ENCODE results near the gene ARHGDIA. TPM values are rescaled to one million over a fixed set of nuclear protein-coding genes. Genes with fewer than 3 reads are reported as not detected.

ARHGDIA gene
- total RNA-seq, 2 experiments from 2014 or later: 265 to 715 TPM

- no peak for TF ChIP-seq CTCF (conservative IDR thresholded peaks at IDR 0.05; ENCODE audit: low read length)
- no peak for TF ChIP-seq EZH2phosphoT487 (IDR thresholded peaks at IDR 0.05; ENCODE audit: borderline replicate concordance, low read depth, low read length)
- Histone ChIP-seq H3K9me3 (ENCODE audit: low read length) (no peaks in the 10 kb centered on the region), H3K36me3 (ENCODE audit: insufficient read depth, low read length) (peaks cover 61% of the 10 kb centered on the region), H3K79me2 (ENCODE audit: insufficient read depth, low read depth, low read length) (peaks cover 15% of the 10 kb centered on the region; the same call in 1 of the 2 replicates), H4K20me1 (ENCODE audit: insufficient read depth, low read length) (no peaks in the 10 kb centered on the region), H3K9me2 (ENCODE audit: insufficient read depth, low read length) (no peaks in the 10 kb centered on the region), H3K27ac (ENCODE audit: low read depth, low read length, poor library complexity, severe bottlenecking) (no peak overlapping the region), H3K4me2 (ENCODE audit: low read length) (no peak overlapping the region), H2AFZ (ENCODE audit: low read length) (no peak overlapping the region), H3K4me1 (ENCODE audit: insufficient read depth, low read length, poor library complexity, severe bottlenecking) (peaks cover 16% of the 10 kb centered on the region), H3K4me3 (ENCODE audit: low read depth, low read length, poor library complexity, severe bottlenecking) (no peak overlapping the region)
- POLR2A ChIA-PET: interaction anchor here (0.7 kb wide), 1 partner anchor 18 kb away, joined by 5 read pairs; no protein-coding TSS in a partner anchor
- intact Hi-C loops (cut with micrococcal nuclease; ENCODE audit: unreplicated experiment): no loop called here
- DNase-seq (ENCODE audit: low spot score): no peak
- BruUV-seq (replicated peaks): no TSS peak
- CTCF ChIA-PET (ENCODE audit: unreplicated experiment): no interaction called here
Observed at GRCh38 chr17:81898029-81898866, 27.1 kb upstream of the ARHGDIA start.

- no peak overlapping the region for H2AFZ ChIP-seq (ENCODE audit: low read length)
- H3K9me2 ChIP-seq (ENCODE audit: insufficient read depth, low read length): no peaks in the 10 kb centered on the region
- H3K36me3 ChIP-seq (ENCODE audit: insufficient read depth, low read length): peaks cover 61% of the 10 kb centered on the region
- peaks cover 2% of the 10 kb centered on the region; the same call in 1 of the 2 replicates for H4K20me1 ChIP-seq (ENCODE audit: insufficient read depth, low read length)
- POLR2A ChIA-PET: no interaction called here
- intact Hi-C loops (cut with micrococcal nuclease; ENCODE audit: unreplicated experiment): no loop called here
- no peak for DNase-seq (ENCODE audit: low spot score)
- BruUV-seq (replicated peaks): no TSS peak
- no peaks in the 10 kb centered on the region for H3K9me3 ChIP-seq (ENCODE audit: low read length)
- no peak for TF ChIP-seq EZH2phosphoT487 (IDR thresholded peaks at IDR 0.05; ENCODE audit: borderline replicate concordance, low read depth, low read length)
- TF ChIP-seq CTCF (conservative IDR thresholded peaks at IDR 0.05; ENCODE audit: low read length): no peak
- peaks cover 35% of the 10 kb centered on the region for H3K79me2 ChIP-seq (ENCODE audit: insufficient read depth, low read depth, low read length)
- H3K4me3 ChIP-seq (ENCODE audit: low read depth, low read length, poor library complexity, severe bottlenecking): no peak overlapping the region
- no peak overlapping the region for H3K27ac ChIP-seq (ENCODE audit: low read depth, low read length, poor library complexity, severe bottlenecking)
- CTCF ChIA-PET (ENCODE audit: unreplicated experiment): no interaction called here
- H3K4me2 ChIP-seq (ENCODE audit: low read length): no peak overlapping the region
- peaks cover 23% of the 10 kb centered on the region for H3K4me1 ChIP-seq (ENCODE audit: insufficient read depth, low read length, poor library complexity, severe bottlenecking)
Observed at GRCh38 chr17:81895400-81895799, 24.3 kb upstream of the ARHGDIA start.

- peak overlapping the region; percentile 91 for H3K27ac ChIP-seq (ENCODE audit: low read depth, low read length, poor library complexity, severe bottlenecking)
- POLR2A ChIA-PET: interaction anchor here (1.8 kb wide), 1 partner anchor 17 kb away, joined by 4 read pairs; no protein-coding TSS in a partner anchor
- H3K9me3 ChIP-seq (ENCODE audit: low read length): no peaks in the 10 kb centered on the region
- TF ChIP-seq EZH2phosphoT487 (IDR thresholded peaks at IDR 0.05; ENCODE audit: borderline replicate concordance, low read depth, low read length) (no peak), CTCF (conservative IDR thresholded peaks at IDR 0.05; ENCODE audit: low read length) (no peak)
- H2AFZ ChIP-seq (ENCODE audit: low read length): no peak overlapping the region
- CTCF ChIA-PET (ENCODE audit: unreplicated experiment): no interaction called here
- intact Hi-C loops (cut with micrococcal nuclease; ENCODE audit: unreplicated experiment): loop anchor here (1.0 to 5.0 kb wide), 6 partner anchors 17 to 131 kb away; partner anchors contain the start of genes ARHGDIA, CENPX, MCRIP1 and PCYT2
- peaks cover 70% of the 10 kb centered on the region for H3K79me2 ChIP-seq (ENCODE audit: insufficient read depth, low read depth, low read length)
- H3K36me3 ChIP-seq (ENCODE audit: insufficient read depth, low read length): peaks cover 64% of the 10 kb centered on the region
- no peak for DNase-seq (ENCODE audit: low spot score)
- no TSS peak for BruUV-seq (replicated peaks)
- H3K4me2 ChIP-seq (ENCODE audit: low read length): peak overlapping the region; percentile 92
- no peaks in the 10 kb centered on the region for H3K9me2 ChIP-seq (ENCODE audit: insufficient read depth, low read length)
- peaks cover 35% of the 10 kb centered on the region for H3K4me1 ChIP-seq (ENCODE audit: insufficient read depth, low read length, poor library complexity, severe bottlenecking)
- peaks cover 22% of the 10 kb centered on the region for H4K20me1 ChIP-seq (ENCODE audit: insufficient read depth, low read length)
- peak overlapping the region; percentile 77 for H3K4me3 ChIP-seq (ENCODE audit: low read depth, low read length, poor library complexity, severe bottlenecking)
Observed at GRCh38 chr17:81891303-81891552, 20.1 kb upstream of the ARHGDIA start.
